HG02870 (cell line): ENCODE results near the gene ASTN2.

Experiments
- ATAC-seq: cut with Tn5 transposase; IDR thresholded peaks from one replicate; pipeline ENCODE4 v1.9.1; 2021; ENCODE audit warnings: mild to moderate bottlenecking, moderate library complexity; ENCODE audit not compliant: unreplicated experiment

ASTN2 gene

GRCh38 chr9:116596646-116597045 is 818.2 kb downstream of the ASTN2 start:
- ATAC-seq = no peak

GRCh38 chr9:116594547-116594946 is 820.3 kb downstream of the ASTN2 start:
- no peak for ATAC-seq

- no peak for ATAC-seq
These were observed 821.9 kb downstream of the ASTN2 start for GRCh38 chr9:116592970-116593369.

- no peak for ATAC-seq
These were observed 825.2 kb downstream of the ASTN2 start for GRCh38 chr9:116589392-116590354.

- no peak for ATAC-seq
These were observed 826.9 kb downstream of the ASTN2 start for GRCh38 chr9:116587919-116588318.

GRCh38 chr9:116585896-116586295 is 829.0 kb downstream of the ASTN2 start:
- ATAC-seq = no peak

- ATAC-seq = no peak
These were observed 829.7 kb downstream of the ASTN2 start for GRCh38 chr9:116585204-116585603.

- ATAC-seq = no peak
These were observed 834.0 kb downstream of the ASTN2 start for GRCh38 chr9:116580853-116581252.

GRCh38 chr9:116576386-116576785 is 838.5 kb downstream of the ASTN2 start:
- no peak for ATAC-seq

- ATAC-seq = no peak
These were observed 840.7 kb downstream of the ASTN2 start for GRCh38 chr9:116574027-116574679.

- peak; percentile 69 for ATAC-seq
These were observed 842.6 kb downstream of the ASTN2 start for GRCh38 chr9:116572095-116572748.

- ATAC-seq = no peak
These were observed 845.7 kb downstream of the ASTN2 start for GRCh38 chr9:116569111-116569510.

GRCh38 chr9:116566677-116567488 is 848.0 kb downstream of the ASTN2 start:
- ATAC-seq = no peak

- no peak for ATAC-seq
These were observed 848.9 kb downstream of the ASTN2 start for GRCh38 chr9:116565986-116566385.

GRCh38 chr9:116564266-116564793 is 850.5 kb downstream of the ASTN2 start:
- ATAC-seq = no peak

- ATAC-seq = no peak
These were observed 855.9 kb downstream of the ASTN2 start for GRCh38 chr9:116558818-116559540.

- ATAC-seq = no peak
These were observed 856.8 kb downstream of the ASTN2 start for GRCh38 chr9:116558035-116558434.

GRCh38 chr9:116555556-116556155 is 859.2 kb downstream of the ASTN2 start:
- no peak for ATAC-seq

GRCh38 chr9:116555119-116555518 is 859.7 kb downstream of the ASTN2 start:
- ATAC-seq = no peak
